Left forelimb (tissue), 1 donor: ENCODE results near the gene NDUFB7.
"Not testable (repeated sequence)": the region's sequence is repeated elsewhere in the genome, so short reads cannot be mapped to it uniquely, and the experiment has no call there.

Source experiments
- DNase-seq: peaks from one replicate; pipeline ENCODE4 v3.0.0-alpha.2; 2018; ENCODE audit warnings: low spot score

The NDUFB7 gene

GRCh38 chr19:14570864-14571527 lies 870 bp downstream of the NDUFB7 start:
- DNase-seq = no peak

GRCh38 chr19:14567079-14567478 lies 4.8 kb downstream of the NDUFB7 start:
- DNase-seq = no peak

GRCh38 chr19:14566712-14567077 lies 5.2 kb downstream of the NDUFB7 start:
- no peak for DNase-seq

- no peak for DNase-seq
Observed at GRCh38 chr19:14565765-14566711, 5.8 kb downstream of the NDUFB7 start.

GRCh38 chr19:14565298-14565679 lies 6.6 kb downstream of the NDUFB7 start:
- DNase-seq = no peak

DNA sequence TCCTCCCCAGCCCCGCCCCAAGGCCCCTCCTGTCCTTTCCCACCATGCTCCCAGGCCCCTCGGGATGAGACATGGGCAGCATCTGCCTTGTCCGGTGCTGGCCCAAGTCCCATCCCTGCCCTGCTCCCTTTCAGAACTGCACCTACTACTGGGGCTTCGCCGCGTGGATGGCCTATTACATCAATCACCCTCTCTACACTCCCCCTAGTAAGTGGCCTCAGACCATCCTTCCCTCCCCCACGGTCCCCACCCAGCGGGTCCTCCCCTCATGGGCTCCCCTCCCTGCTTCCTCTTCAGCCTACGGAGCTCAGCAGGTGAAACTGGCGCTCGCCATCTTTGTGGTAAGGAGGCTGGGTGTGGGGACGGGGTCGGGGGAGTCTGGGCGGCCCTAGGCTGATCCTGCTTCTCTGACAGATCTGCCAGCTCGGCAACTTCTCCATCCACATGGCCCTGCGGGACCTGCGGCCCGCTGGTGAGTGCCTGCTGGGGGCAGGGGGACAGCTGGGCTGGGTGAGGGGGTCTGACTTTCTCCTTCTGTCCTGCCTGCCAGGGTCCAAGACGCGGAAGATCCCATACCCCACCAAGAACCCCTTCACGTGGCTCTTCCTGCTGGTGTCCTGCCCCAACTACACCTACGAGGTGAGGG lies 7.1 kb downstream of the NDUFB7 start:
- not testable (repeated sequence) for DNase-seq

DNA sequence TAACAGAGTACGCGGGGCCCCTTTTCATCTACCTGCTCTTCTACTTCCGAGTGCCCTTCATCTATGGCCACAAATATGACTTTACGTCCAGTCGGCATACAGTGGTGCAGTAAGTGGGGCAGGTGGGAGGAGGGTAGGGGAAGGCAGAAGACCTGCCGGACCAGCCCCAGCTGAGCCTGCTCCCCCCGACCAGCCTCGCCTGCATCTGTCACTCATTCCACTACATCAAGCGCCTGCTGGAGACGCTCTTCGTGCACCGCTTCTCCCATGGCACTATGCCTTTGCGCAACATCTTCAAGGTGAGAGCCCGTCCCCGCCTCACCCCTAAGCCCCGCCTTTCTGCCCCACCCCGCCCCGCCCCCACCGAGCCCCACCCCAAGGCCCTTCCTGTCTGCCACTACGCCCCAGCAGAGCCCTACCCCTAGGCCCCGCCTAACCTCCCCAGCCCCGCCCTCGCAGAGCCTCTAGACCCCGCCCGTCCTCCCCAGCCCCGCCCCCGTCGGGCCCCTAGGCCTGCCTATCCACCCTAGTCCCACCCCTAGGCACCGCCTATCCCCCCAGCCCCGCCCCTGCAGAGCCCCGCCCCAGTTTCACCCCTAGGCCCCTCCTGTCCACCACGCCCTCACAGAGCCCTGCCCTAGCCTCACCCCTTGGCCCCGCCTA lies 7.7 kb downstream of the NDUFB7 start:
- no peak for DNase-seq

DNA sequence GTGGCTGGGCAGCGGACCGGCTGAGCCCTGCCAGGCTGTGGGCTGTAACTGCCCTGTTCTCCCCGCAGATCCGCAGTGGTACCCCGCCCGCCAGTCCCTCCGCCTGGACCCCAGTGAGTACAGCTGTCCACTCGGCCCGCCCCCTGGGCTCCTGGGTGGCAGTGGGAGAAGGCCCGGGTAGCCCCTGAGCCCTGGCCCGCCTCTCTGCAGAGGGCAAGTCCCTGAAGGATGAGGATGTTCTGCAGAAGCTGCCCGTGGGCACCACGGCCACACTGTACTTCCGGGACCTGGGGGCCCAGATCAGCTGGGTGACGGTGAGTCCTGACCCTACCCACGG lies 8.3 kb downstream of the NDUFB7 start:
- DNase-seq = no peak

- DNase-seq = no peak
Observed at GRCh38 chr19:14562660-14563589, 8.9 kb downstream of the NDUFB7 start.

- no peak for DNase-seq
Observed at GRCh38 chr19:14561847-14562351, 10.0 kb downstream of the NDUFB7 start.

- DNase-seq = no peak
Observed at GRCh38 chr19:14561249-14561648, 10.6 kb downstream of the NDUFB7 start.

- no peak for DNase-seq
Observed at GRCh38 chr19:14560776-14561108, 11.1 kb downstream of the NDUFB7 start.

- no peak for DNase-seq
Observed at GRCh38 chr19:14559916-14560775, 11.7 kb downstream of the NDUFB7 start.

DNA sequence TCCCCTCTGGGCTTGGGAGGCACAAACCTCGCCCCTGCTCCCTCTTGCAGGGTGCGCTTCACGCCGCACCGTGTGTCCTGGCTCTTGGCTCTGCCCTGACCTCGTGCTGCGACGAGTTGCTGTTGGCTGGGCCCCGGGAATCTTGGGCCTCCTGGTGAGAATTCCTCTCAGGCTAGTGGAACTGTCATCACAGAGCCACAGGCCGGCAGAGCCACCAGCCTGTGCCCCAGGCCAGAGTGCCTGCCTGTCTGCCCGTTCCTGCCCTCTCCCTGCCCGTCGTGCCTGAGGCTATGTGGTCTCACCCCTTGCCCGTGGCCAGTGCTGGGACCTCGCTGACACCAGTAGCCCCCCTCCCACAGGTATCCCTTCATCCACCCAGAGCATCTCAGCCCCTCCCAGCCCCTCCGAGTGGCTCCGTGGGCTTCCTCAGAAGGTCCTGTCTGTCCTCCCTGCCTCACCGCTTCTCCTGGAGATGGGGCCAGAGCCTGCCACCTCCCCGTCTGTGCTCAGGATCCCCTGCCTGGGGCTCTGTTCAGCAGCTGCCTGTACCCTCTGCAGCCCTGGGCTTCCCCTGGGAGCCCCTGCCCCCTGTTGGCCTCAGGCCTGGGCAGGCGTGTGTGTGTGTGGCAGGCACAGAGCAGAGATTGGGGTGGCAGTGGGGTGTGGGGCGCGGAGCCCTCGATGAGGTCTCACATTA lies 13.3 kb downstream of the NDUFB7 start:
- no peak for DNase-seq

DNA sequence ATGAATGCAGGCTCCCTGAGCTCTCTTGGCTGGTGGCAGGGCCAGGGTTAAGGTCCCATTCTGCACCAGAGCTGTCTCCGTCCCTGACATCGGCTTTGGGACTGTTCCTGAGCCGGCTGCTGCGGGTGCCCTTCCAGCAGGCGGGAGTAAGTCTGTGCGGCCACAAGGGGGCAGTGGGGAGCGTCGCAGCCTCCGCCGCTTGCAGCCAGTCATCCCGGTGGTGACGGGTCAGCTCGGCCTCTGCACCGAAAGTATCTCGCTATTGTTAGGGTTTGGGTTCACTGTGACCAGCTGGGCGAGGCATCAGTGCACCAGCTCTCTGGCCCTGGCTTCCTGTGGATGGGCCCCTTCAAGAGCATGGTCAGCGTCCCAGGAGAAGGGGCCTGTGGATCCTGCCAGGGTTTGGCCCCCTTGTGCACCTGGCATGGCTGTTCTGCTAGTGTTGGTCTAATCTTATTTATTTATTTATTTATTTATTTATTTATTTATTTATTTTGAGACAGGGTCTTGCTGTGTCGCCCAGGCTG lies 15.1 kb downstream of the NDUFB7 start:
- DNase-seq = peak; percentile 82

GRCh38 chr19:14555918-14556661 lies 15.8 kb downstream of the NDUFB7 start:
- DNase-seq = no peak

DNA sequence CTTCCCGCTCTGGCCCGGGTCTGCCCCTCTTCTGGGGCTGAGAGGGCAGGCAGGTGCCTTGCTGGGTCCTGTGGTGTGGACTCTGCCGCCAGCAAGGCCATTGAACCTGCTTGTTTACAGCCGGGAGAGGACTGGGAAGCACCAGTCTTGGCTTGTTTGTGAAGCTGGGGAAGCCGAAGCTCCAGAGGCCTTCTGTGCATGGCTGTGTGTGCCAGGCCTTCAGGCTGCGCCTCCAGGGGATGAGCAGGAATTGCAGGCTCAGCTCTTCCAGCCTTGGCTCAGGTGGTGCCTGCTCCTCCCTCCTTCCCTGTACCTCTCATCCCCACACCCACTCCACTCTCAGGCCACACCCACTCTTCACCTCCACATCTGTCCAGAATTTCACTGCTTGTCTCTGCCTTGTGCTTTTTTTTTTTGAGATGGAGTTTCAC lies 17.5 kb downstream of the NDUFB7 start:
- no peak for DNase-seq

DNA sequence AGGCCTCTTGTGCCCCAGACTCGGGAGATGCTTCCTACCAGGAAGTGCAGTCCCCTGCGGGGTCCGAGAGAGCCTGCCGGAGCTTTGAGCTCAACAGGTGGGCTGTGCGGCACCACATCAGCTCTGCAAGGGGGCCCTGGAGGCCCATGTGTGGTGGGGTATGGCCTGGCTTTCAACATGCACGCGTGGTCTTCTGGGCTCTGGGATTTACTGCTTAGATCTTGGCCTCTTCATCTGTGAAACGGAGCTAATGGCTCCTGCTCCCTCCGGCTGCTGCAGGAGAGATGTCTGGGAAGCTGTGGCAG lies 18.0 kb downstream of the NDUFB7 start:
- no peak for DNase-seq
